ENCODE results near the gene IGSF21.
"Not testable (repeated sequence)": the region's sequence is repeated elsewhere in the genome, so short reads cannot be mapped to it uniquely, and the experiment has no call there.

The IGSF21 gene

GRCh38 chr1:18358600-18358999 is 251.0 kb downstream of the IGSF21 start:
- DNase-seq (ENCODE audit: low read depth) = no peak

DNA sequence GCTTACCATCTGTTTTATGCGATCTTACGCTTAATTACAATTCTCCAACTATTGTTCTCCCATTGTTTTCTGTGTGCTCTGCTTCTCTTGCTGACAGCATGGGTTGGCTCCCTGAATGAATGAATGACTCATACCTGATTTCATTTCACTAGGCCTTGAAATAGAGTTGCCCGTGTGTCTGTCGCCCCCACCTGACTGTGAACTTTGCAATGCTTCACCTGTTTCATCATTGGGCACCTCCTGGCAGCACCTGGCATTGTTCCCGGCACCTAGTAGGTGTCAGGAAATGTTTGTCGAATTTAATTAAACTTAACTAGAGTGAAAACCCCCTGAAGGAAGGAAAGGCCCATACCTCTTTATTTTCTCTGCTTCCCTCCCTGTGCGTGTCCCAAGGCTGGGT is 252.7 kb downstream of the IGSF21 start:
- DNase-seq (ENCODE audit: low read depth) = no peak

DNA sequence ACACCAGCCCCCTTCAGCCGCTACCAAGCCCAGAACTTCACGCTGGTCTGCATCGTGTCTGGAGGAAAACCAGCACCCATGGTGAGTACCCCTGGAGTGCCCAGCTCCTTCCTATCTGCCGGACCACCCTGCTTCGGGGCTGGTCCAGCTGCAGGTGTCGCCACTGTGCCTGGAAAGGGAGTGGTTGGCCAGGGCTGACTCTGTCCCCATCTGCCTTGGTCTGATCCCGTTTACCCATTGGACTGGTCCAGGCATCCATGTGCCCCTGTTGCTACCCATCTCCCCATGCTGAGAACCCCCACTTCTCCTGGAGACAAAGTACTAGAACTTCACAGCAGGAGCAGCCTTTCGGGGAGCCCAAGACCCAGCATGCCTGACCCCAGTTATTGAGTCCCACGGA is 254.6 kb downstream of the IGSF21 start:
- no peak for DNase-seq (ENCODE audit: low read depth)

GRCh38 chr1:18363436-18363835 is 255.8 kb downstream of the IGSF21 start:
- no peak for DNase-seq (ENCODE audit: low read depth)

- DNase-seq (ENCODE audit: low read depth) = no peak
Observed at GRCh38 chr1:18365099-18365705, 257.6 kb downstream of the IGSF21 start.

- not testable (repeated sequence) for DNase-seq (ENCODE audit: low read depth)
Observed at GRCh38 chr1:18372505-18372904, 264.9 kb downstream of the IGSF21 start.

DNA sequence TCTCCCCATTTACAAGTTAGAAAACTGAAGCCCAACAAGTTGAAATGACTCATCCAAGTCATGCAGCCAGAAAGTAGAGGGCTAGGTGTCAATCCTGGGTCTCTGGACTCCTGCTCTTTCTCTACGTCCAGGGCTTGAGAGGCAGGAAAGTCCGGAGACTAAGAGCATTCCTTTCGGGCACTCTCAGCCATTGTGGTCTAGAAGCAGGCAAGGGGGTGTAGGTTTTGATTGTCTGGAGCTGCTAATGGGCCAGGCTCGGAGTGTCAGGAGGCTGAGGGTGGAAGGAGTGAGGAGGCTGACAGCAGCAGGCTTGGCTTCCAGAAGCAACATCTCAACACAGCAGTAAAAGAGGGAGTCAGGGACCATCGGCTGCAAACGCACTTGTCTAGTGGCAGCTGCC is 265.6 kb downstream of the IGSF21 start:
- DNase-seq (ENCODE audit: low read depth) = no peak

GRCh38 chr1:18373882-18374493 is 266.4 kb downstream of the IGSF21 start:
- no peak for DNase-seq (ENCODE audit: low read depth)

- DNase-seq (ENCODE audit: low read depth) = no peak
Observed at GRCh38 chr1:18376661-18377060, 269.1 kb downstream of the IGSF21 start.

DNA sequence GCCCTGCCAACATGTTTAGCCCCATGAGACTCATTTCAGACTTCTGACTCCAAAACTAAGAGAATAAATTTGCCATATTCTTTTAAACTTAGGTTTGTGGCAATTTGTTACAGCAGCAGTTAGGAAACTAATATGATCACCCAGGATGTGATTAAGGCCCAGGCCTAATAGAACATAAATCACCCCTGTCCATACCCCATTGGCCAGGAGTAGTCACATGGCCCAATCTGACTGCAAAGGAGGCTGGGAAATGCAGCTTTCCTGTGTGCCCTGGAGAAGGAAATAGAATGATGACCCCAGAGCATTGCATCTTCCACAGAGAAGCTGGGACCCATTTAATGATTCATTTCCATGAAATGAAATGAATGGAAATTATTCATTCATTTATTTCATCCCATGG is 272.7 kb downstream of the IGSF21 start:
- no peak for DNase-seq (ENCODE audit: low read depth)

- no peak for DNase-seq (ENCODE audit: low read depth)
Observed at GRCh38 chr1:18384059-18384458, 276.5 kb downstream of the IGSF21 start.

DNA sequence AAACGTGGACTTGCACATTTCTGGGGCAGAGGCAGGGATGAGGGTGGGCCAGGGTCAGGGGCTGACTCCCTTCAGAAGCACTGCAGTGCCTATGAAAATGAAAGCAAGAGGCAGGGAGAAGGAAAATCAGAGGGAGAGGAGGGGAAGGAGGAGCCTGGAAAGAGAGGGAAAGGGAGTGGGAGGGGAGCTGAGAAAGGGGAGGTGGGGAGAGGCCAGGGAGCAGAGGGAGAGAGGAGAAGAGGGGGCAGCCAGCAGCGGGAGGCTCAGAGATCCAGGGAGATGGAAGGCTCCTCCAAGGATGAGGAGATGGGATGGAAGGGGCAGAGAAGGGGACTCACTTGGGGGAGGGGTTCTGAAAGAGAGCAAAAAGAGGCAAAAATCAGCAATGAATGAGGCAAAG is 276.9 kb downstream of the IGSF21 start:
- DNase-seq (ENCODE audit: low read depth) = no peak

DNA sequence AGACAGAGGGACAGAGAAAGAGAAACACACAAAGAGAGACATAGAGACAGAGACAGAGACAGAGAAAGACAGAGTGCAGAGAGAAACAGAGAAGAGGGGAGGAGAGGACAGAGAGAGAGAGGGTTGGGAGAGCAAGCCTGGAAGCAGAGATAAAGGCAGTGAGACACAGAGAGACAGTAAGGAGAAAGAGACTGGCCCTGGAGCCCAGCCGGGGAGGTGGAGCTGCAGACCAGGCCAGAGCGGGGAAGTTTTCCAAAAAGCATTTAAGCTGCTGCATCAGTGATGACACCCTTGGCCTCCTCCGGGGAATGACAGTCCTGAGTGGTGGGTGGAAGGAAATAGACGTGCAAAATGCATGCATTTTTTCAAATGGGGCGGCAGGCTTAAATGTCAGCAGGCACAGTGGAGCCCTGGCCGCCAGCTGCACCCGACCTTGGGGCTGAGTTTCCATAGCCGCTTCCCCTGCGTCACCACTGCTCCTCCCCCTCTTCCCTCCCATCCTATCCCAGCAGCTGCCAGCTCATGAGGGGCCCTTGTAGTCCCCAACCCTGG is 277.7 kb downstream of the IGSF21 start:
- no peak for DNase-seq (ENCODE audit: low read depth)

DNA sequence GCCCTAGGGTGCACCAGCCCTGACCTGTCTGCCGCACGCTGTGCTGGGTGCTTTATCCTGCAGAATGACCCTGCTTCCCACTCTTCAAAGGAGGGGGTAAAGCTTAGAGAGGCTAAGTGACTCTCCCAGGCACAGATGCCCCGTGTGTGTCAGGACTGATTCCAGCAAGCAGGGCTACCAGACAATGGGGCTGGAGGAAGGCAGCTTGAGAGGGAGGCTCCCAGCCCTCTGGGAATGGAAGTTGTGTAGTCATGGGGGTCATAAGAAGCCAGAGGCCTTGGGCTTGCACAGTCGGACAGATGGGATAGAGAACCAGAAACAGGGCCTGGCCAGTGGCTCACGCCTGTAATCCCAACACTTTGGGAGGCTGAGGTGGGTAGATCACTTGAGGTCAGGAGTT is 279.0 kb downstream of the IGSF21 start:
- DNase-seq (ENCODE audit: low read depth) = no peak

DNA sequence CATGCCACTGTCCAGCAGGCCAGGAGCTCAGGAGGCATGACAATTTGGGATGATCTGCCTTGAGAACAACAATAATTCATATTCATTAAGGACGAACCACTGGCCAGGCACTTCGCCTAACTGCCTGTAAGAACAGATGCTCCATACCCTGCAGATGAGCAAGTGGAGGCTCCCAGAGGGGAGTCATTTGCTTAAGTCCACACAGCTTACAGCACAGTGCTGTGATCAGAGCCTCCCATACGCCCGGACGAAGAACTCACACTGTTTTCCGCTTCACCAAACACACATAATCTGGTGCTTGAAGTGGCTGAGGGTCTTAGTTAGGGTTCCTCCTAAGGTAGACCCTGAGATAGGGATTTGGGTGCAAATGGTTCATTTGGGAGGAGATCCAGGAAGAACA is 279.7 kb downstream of the IGSF21 start:
- DNase-seq (ENCODE audit: low read depth) = no peak

DNA sequence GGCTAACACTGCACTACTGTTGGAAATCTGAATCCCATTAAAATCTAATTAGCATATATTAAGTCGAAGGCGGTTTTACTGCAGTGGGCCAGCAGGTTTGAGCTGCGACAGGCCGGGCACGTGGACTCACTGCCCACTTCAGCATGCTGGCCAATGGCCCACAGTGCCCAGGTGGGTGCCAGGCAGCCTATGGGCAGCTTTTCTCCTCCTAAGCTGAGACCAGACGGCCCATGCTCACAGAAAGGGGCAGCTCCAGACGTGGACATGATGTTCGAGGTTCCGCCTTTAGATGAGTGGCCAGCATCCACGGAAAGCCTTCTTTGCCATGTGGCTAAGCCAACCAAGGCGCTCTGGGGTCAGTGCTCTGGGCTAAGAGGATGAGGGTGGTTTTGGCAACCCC is 283.4 kb downstream of the IGSF21 start:
- DNase-seq (ENCODE audit: low read depth) = no peak

- no peak for DNase-seq (ENCODE audit: low read depth)
Observed at GRCh38 chr1:18394563-18395156, 287.1 kb downstream of the IGSF21 start.

GRCh38 chr1:18396247-18396980 is 288.8 kb downstream of the IGSF21 start:
- no peak for DNase-seq (ENCODE audit: low read depth)

DNA sequence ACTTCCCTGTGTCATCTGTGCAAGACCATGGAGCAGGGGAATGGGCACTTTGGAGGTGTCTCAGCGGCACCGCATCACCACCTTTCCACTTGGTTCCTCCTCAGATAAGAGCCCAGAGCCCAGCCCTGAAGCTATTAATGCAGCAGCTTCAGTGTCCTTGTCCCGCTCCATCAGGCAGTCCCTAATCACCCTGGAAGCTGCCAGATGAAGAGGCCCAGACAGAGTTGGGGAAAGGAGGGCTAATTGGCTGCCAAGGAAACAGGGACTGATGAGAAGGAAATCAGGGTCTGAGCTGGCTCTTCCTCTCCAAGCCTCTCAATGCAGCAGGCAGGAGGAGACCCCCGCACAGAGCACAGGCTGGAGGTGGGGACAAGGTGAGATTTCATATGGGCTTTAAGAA is 290.0 kb downstream of the IGSF21 start:
- DNase-seq (ENCODE audit: low read depth) = no peak

DNA sequence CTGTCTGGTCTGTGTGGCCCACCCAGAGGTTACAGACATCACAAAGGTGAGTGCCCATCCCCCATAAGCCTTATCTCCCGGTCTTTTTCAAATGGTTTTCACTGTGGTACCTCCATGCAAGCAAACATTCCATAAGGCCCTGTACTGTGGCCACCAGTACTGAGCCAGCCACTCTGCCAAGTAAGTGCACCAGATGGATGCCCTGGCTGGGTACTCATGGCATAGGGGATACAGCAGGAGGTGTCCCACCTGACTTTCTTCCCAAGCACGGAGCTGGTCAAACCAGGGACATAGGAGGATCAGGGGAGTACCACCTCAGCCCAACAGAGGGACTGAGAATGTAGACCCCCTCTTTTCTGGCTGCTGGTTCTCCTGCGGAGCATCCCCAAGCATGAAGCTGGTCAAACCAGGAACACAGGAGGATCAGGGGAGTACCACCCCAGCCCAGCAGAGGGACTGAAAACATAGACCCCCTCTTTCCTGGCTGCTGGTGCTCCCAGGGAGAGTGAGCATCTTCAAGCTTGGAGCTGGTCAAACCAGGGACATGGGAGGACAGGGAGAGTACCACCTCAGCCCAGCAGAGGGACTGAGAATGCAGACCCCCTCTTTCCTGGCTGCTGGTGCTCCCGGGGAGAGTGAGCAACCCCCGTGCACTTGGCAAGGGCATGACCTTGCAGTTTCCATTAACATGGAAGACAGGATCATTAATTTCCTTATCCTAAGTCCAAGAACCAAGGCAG is 291.4 kb downstream of the IGSF21 start:
- DNase-seq (ENCODE audit: low read depth) = no peak

DNA sequence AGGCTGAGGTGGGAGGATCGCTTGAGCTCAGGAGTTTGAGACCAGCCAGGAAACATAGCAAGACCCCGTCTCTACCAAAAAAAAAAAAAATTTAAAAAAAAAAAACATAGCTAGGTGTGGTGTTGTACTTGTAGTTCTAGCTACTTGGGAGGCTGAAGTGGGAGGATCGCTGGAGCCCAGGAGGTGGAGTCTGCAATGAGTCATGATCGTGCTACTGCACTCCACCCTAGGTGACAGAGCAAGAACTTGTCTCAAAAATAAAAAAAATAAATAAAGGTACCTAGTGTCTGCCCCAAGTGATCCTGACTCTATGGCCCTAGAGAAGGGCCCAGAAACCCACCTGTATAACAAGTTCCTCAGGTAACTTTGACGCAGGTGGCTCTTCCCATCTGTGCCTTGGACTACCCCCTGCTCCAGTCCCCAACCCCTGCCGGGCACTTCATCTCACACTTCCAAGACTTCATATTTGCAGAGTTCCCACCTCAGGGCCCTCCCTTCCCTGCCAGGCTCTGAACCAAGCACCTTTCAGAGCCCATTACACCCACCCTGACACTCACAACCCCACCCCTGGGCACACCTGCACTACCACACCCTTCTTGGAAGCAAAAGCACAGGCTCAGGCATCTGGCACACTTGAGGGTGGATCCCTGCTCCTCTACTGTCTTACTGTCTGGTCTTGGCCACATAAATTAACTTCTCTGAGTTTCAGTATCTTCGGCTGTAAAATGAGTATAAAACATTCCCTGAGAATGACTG is 292.9 kb downstream of the IGSF21 start:
- DNase-seq (ENCODE audit: low read depth) = no peak
